HG02852 (cell line): ENCODE results near the gene PRRC1.

Experiments used
- ATAC-seq: cut with Tn5 transposase; IDR thresholded peaks from one replicate; pipeline ENCODE4 v1.9.1; 2021; ENCODE audit warnings: mild to moderate bottlenecking, moderate library complexity; ENCODE audit not compliant: unreplicated experiment

PRRC1 gene

DNA sequence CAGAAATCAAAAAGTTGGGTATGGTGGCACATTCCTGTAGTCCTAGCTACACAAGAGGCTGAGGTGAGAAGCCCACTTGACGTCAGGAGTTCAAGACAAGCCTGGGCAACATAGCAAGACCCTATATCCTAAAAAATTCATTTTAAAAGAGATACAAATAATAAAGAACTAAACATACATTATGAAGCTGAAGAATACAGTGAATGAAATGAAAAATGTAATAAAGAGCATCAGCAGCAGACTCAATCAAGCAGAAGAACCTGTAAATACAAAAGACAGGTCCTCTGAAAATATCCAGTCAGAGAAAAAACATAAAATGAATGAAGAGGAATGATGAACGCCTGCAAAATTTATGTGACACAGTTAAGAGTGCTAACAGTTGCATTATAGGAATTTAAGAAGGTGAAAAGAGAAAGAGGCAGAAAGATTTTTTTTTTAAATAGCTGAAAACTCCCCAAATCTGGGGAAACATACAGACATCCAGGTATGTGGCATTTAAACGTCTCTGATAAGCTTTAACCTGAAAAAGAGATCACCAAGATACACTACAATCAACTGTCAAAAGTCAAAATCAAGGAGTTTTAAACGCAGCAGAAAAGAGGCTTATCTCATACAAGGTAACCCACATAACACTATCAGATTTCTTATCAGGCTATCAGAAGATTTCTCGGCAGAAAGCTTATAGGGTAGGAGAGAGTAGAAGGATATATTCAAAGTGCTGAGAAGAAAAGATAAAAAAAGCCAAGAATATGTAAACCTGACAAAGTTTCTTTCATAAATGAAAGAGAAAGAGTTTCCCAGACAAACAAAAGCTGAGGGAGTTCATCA is 57.6 kb downstream of the PRRC1 start:
- no peak for ATAC-seq

DNA sequence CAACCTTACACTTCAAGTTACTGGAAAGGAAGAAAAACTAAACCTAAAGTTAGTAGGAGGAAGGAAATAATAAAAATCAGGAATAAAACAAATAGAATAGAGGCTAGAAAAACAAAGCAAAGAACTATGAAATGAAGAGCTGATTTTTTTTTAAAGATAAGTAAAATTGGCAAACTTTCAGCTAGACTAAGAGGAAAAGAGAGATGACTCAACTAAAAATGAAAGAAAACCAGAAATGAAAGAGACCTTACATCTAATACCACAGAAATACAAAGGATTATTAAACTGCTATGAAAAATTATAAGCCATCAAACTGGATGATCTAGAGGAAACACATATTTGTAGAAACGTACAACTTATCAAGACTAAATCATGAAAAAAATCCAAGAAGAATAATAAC is 60.0 kb downstream of the PRRC1 start:
- peak; percentile 43 for ATAC-seq

DNA sequence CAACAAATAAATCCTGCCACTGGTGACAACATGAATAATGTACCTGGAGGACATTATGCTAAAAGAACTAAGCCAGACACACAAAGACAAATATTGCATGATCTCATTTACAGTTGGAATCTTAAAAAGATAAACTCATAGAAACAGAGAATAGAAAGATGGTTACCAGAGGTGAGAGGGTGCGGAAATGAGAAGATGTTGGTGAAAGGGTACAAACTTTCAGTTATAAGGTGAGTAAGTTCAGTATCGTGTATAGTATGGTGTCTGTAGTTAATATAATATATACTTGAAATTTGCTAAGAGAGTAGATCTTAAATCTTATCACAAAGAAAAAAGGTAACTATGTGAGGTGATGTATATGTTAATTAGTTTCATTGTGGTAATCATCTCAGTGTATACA is 63.3 kb downstream of the PRRC1 start:
- peak; percentile 41 for ATAC-seq

DNA sequence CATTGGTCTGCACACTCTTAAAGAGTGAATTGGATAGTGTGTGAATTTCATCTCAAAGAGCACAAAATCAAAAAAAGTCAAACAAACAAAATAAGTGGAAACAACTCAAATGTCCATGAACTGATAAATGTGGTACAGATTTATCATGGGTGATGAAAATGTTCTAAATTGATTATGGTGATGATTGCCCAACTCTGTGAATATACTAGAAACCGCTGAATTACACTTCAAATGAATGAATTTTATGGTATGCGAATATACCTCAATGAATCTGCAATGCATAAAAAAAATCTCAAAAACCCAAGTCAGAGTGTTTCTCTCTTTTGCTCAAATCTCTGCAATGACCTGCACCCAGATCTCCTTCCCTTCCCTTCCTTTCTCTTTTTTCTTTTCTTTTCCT is 64.0 kb downstream of the PRRC1 start:
- ATAC-seq: no peak

DNA sequence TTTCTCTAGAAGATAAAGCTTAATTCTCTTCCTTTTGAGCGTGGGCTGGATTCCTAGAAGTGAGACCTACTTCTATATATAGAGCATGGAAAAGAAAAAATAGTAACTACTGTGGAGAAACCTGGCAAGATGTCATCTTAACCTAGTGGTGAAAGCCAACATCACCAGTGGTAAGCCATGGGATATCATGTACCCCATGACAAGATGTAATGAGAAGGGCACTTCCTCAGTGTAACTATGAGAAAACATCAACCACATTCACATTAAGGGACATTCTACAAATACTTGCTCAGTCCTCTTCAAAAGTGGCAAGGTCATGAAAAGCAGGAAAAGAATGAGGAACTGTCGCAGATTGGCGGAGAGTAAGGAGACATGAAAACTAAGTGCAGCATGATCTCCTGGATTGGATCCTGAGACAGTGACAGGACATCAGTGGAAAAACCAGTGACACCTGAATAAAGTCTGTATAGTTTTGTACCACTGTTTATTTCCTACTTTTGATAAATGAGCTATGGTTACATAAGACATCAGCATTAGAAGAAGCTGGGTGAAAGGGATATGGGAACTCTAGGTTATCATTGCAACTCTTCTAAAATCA is 65.4 kb downstream of the PRRC1 start:
- no peak for ATAC-seq

DNA sequence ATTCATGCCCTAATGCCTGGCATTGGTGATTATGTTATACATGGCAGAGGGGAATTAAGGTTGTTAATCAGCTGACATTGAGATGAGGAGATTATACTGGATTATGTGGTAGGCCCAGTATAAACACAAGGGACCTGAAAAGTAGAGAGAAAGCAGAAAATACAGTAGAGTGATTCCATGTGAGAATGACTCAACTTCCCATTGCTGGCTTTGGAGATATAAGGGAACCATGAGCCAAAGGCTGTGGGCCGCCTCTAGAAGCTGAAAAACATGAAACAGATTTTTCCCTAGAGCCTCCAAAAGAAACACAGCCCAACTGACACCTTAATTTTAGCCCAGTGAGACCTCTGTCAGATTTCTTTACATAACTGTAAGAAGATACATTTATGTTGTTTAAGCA is 66.4 kb downstream of the PRRC1 start:
- no peak for ATAC-seq

DNA sequence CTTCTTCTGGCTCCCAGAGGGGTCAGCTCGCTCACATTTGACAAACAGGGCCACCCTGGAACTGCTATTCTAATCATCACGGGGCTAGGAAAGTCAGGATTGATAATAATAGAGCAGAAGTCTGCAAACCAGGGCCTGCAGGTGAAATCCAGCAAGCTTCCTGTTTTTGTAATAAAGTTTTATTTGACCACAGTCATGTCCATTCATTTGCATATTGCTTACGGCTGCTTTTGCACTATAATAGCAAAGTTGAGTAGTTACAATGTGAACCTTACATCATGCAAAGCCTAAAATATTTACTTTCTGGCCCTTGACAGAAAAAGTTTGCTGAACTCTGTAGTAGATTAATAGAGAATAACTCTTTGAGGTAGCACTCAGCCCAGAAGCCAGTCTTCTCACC is 68.2 kb downstream of the PRRC1 start:
- no peak for ATAC-seq

DNA sequence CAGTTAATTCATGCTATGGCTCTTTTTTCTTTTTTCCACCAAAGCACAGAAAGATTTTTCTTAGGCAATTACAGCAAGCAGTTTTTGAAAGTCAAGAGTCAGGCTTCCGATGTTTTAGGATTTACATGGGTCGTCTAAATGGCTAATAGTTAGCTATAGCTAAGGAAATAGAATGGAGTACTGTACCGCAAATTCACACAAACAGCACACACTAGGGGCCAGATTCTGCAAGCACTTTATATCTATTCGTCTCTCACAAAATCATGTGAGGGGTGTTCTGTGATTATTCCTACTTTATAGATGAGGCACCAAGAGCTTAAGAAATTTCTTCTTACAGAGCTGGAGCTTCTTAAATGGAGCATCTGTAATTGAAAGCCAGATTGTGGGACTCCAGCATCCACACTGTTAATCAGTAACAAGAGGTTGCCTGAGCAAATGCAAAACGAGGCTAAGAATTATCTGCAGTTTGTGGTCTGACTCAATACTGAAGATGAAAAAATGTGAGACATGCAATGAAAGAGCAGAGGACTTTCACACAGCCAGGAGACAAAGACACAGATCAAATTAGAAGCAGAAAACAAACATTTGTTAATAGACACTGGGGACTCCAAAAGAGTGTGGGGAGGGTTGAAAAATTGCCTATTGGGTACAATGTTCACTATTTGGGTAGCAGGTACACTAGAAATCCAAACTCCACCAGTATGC is 68.8 kb downstream of the PRRC1 start:
- peak; percentile 76 for ATAC-seq

DNA sequence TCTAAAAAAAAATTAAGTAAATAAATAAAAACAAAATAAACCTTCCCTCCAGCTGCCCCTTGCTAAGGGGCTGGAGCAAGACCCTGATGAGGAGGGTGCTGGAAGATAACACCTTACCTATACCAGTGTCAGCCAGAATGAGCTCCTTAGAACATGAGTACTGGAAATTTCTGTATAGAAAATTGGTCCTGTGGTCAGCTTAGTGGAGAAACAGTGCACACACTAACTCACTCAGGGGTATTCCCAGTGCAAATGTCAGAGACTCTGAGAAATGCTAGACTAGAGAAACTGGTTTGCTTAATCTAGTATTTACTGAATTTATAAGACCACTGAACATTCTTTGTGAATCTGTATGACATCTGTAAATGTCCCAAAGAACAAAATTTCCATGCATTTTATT is 69.4 kb downstream of the PRRC1 start:
- peak; percentile 49 for ATAC-seq

DNA sequence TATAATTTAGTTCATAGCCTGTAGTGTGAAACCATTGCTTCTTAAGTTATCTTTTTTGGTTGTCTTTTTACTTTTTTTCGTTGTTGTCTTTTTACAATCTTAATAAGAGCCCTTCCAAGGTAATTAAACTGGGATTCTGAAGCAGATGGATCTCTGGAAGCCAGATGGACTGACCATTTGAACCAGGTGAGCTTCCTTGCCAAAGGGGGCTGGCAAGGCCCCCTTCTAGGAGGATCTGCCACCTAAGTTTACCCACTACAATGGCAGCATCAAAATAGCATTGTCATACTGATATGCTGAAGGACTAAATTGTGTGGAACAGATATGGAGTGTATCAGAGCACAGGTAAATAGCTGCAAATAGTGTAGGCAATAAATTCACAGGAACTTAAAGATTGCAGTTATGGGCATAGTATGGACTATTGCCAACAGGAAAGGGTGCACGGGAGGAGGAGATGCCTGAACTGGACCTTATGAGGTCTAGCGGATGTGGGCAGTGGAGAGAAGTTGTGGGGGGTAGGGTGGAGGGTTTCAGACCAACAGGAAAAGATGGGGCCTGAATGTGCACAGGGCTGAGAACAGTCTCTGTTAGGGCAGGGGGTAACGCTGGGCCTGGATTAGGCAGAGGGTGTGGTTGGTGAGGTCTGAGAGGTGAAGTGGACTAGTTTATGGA is 69.9 kb downstream of the PRRC1 start:
- no peak for ATAC-seq

DNA sequence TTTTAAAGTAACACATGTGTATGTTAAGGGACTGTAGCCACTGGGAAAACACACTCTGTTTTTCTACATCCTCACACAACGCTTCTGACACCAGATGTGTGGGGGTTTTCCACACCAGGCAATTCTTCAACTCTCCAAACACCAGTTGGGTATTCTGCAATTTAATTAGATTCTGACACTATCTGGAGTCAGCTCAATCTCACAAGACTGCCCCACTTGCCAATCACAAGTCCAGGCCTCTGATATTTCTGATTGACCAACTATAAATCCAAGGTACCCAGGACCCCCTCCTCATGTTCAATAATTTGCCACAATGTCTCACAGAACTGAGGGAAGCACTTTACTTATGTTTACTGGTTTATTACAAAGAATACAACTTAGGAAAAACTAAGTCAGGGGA is 70.9 kb downstream of the PRRC1 start:
- no peak for ATAC-seq

DNA sequence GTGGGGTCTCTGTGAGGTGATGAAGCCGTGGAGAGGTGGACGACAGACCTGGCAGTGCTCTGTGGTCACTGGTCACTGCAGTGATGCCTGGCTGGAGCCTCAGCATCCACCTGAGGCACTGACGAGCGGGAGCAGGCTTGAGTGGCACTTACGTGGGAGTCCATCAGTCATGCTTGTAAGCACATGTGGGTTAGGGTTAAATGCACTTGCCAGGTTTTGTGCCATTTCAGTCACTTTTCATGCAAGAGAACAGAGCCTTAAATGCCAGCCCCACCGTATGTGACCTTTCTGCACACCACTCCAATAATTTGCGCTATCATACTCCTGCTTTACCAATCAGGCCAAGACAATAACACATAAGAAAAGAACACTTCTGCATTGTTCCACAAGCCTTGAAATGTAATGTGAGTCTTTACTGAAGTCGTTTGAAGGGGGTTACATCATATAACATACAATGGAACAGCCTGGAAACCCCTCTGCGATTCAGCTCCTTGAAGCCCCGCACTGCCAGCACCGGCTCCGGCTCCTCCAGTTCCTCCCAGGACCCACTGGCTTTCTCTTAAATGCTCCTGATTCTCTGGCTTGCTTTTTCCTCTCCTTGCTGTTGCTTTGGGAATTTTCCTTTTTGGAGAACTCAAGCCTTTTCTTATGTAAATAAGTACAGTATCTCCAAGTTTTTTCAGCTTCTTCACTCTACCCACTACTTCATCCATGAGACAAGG is 72.0 kb downstream of the PRRC1 start:
- ATAC-seq: no peak

DNA sequence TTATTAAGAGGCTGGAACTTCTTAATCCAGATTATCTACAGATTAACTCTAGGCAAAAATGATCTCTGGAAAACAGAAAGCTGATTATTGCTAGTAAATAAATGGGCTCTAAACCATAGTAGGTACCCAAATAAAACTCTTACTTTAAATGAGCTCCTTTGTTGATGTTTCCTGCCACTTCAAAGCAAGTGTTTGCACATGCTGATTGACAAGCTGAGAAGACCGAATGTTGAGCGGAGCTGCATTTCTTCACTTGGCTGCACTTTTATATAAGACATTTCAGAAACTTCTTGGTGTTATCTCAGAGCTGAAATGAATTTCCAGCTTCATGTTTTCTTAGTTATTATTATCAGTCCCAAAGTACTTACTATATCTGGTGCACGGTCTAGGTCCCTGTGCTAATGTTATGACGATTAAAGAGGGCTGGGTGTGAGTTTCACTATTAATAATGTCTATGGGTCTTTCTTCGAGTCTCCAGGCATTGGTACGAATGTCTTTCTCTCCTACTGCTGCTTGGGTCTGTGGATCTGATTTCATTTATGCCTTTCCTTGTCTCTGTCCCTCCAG is 72.8 kb downstream of the PRRC1 start:
- ATAC-seq: peak; percentile 46

DNA sequence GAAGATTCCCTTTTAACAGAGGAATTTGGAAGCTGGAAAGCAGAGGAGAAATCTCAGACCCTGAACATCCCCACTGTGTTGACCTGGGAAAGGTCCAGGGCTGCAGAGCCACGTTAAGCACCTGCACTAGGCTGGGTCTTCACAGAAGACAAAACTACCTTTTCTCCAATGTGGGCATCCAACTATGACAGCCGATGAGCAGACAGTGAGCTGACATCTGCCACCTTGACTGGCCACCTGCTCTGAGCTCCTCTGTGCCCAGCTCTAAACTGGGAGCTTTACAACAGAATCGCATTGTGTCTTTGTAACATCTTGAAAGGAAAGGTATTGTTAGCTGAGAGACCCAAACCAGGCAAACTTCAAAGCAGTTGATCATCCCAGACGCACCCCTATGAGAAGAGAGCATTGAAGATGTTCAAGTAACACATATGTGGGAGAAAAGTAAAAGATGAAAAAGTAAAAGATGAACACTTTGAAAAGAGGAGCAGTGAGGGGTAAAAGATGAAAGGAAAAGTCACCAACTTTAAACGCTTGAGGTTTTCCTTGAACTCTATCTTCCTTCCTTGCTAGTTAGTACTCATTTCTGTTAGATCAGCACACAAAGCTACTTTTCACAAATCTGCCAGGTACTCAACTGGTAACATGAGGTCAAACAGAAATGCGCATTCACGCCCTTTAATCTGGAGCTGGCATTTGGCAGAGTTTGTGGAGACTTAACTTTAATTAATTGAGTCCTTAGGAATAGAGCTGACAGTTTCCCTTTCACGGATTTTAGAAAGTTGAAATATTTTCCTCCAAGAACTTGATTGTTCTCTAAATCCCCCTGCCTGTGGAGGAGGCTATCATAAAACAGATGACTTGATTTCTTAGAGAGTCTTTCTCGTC is 78.3 kb downstream of the PRRC1 start:
- no peak for ATAC-seq

DNA sequence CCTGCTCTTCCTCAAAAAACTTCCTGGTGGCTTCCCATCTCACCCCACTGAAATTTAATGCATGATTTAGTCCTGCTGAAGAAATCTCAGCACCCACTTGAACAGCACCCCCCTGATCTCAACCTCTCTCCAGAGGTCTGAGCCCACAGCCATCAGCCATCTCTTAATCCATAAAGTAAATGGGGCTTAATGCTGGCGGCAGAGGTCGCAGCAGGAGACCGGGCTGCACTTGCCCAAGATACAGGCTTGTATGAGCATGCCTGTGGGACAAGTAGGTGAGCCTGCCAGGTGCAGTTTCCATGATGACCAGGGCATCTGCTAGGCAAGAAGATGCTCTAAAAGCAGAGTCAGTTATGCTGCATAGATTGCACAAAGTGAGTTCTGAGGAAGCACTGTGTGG is 79.1 kb downstream of the PRRC1 start:
- no peak for ATAC-seq

DNA sequence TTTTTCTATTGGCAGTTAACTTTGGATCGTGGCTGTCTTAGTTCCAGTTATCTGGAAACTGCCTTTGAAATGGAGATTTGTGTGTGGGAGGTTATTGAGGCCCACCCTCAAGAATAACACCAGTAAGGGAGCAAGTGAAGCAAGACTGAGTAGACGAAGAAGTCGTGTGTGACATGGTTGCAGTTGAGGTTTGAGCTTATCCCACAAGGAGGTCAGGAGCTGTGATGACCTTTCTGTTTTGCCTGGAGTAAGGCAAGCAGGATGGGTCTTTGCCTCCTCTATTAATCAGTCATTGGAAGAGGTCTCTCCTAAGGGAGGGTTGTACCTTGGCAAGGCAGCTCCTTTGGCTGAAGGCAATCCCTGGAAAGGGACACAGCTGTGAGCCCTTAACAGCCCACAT is 81.9 kb downstream of the PRRC1 start:
- ATAC-seq: no peak

DNA sequence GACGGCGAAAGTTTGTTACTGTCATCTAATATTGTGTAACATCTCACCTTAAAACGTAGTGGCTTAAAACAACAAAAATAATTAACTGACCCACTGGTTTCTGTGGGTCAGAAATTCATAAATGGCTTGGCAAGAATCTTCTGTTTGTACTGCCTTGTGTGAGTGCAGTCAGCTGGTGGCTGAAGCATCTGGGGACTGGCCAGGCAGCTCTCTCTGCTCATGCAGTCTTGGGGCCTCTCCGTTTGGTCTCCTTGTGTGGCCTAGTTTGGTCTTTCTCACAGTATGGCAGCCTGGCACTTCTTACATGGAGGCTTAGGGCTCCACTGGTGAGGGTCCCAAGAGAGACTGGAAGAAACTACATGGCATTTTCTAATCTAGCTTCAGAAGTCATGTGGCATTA is 82.4 kb downstream of the PRRC1 start:
- ATAC-seq: no peak

DNA sequence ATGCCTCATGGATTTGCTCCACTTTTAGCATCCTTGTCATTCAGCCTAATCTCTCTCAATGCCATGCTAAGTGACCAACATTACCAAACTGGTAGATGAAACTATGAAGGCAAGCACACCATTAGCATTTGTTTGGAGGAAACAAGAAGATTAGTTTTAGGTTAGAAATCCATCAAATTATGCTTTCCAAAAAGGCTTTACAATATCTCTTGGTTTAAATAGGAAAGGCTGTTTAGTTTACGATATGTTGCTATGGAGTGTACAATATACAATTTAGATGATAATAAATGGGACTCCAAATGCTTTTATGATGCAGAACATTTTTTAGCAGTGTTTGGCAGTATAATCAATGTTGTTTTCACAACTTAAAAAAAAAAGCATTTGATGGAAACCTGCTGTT is 83.7 kb downstream of the PRRC1 start:
- ATAC-seq: no peak

DNA sequence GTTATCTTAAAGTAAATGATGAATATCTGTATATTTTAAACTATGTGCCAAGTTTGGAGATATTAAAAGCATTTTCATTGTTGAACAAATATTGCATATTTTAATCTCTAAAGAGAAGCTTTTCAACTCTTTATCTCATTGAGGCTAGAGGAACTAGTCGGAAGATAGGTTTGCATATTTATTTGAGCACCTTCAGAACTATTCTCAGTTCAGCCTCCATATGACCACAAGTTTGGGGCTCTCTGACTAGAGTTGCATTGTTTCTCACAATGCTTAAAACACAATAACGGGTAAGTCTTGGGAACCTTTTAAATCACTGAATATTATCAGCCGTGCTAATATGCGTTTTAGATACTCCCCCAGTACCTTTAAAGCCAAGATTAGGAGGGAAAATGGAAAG is 84.2 kb downstream of the PRRC1 start:
- ATAC-seq: no peak

DNA sequence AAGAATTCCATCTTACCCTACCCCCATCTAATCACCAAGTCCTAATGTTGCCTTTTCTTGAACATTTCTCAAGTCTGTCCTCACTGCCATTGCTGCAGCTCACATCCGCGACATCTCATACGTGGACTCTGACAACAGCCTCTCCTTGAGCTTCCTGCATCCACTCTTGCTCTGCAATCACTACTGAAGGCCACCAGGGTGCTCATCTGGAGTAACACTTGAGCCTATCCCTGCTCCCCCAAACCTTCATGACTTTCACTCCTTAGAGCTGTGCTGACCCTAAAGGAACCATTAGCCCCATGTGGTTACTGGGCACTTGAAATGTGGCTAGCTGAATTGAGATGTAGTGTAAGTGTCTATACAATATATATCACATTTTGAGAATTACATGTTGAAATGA is 85.0 kb downstream of the PRRC1 start:
- no peak for ATAC-seq
